HL-60 (cell line): ENCODE measurements around the gene ARFIP1.

ENCODE experiments used
- DNase-seq, 2 experiments: peaks; one replicate each; pipeline ENCODE4 v3.0.0-alpha.2; 2010 to 2020; ENCODE audit warnings: low read depth in 1 of 2, low spot score in 1 of 2
- H3K27ac ChIP-seq: fragments of 250-450 bp; sonication (Bioruptor Pico); replicated peaks from 2 replicates; pipeline ENCODE4 v1.5.1; 2020; ENCODE audit warnings: mild to moderate bottlenecking, moderate library complexity
- H3K27me3 ChIP-seq: fragments of 250-450 bp; sonication (Bioruptor Pico); 2 replicates; pipeline ENCODE4 v1.5.1; 2021; ENCODE audit warnings: mild to moderate bottlenecking, moderate library complexity; ENCODE audit not compliant: insufficient read depth, poor library complexity, severe bottlenecking
- H3K4me3 ChIP-seq: replicated peaks from 2 replicates; pipeline ENCODE4 v1.5.1; 2011; ENCODE audit warnings: mild to moderate bottlenecking, control low read depth, low read length; ENCODE audit not compliant: insufficient read depth
- GABPA ChIP-seq: IDR thresholded peaks from 2 replicates; pipeline ENCODE4 v1.6.1; 2012; ENCODE audit warnings: low read depth
- POLR2AphosphoS5 ChIP-seq: IDR thresholded peaks from 2 replicates; pipeline ENCODE4 v1.6.1; 2012; ENCODE audit warnings: low read depth
- SPI1 ChIP-seq: IDR thresholded peaks from 2 replicates; pipeline ENCODE4 v1.6.1; 2012; ENCODE audit warnings: low read depth, mild to moderate bottlenecking, borderline replicate concordance
- TF ChIP-seq, protein P1 (sequence below): IDR thresholded peaks from one replicate; pipeline ENCODE4 v1.5.1; 2011; ENCODE audit warnings: low read length, control low read depth, inconsistent platforms; ENCODE audit not compliant: insufficient read depth
- TF ChIP-seq, protein P2 (sequence below): IDR thresholded peaks from 2 replicates; pipeline ENCODE4 v1.6.1; 2012; ENCODE audit warnings: low read depth; ENCODE audit not compliant: insufficient replicate concordance

ARFIP1 gene

GRCh38 chr4:152738827-152739226, 40.9 kb upstream of the ARFIP1 start:
- DNase-seq = no peak
- H3K27me3 ChIP-seq = no peaks in the 10 kb centered on the region
- H3K4me3 ChIP-seq = no peak overlapping the region
- TF ChIP-seq GABPA (no peak), SPI1 (no peak), POLR2AphosphoS5 (no peak)
- TF ChIP-seq, protein P1, sequence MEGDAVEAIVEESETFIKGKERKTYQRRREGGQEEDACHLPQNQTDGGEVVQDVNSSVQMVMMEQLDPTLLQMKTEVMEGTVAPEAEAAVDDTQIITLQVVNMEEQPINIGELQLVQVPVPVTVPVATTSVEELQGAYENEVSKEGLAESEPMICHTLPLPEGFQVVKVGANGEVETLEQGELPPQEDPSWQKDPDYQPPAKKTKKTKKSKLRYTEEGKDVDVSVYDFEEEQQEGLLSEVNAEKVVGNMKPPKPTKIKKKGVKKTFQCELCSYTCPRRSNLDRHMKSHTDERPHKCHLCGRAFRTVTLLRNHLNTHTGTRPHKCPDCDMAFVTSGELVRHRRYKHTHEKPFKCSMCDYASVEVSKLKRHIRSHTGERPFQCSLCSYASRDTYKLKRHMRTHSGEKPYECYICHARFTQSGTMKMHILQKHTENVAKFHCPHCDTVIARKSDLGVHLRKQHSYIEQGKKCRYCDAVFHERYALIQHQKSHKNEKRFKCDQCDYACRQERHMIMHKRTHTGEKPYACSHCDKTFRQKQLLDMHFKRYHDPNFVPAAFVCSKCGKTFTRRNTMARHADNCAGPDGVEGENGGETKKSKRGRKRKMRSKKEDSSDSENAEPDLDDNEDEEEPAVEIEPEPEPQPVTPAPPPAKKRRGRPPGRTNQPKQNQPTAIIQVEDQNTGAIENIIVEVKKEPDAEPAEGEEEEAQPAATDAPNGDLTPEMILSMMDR = no peak
- TF ChIP-seq, protein P2, sequence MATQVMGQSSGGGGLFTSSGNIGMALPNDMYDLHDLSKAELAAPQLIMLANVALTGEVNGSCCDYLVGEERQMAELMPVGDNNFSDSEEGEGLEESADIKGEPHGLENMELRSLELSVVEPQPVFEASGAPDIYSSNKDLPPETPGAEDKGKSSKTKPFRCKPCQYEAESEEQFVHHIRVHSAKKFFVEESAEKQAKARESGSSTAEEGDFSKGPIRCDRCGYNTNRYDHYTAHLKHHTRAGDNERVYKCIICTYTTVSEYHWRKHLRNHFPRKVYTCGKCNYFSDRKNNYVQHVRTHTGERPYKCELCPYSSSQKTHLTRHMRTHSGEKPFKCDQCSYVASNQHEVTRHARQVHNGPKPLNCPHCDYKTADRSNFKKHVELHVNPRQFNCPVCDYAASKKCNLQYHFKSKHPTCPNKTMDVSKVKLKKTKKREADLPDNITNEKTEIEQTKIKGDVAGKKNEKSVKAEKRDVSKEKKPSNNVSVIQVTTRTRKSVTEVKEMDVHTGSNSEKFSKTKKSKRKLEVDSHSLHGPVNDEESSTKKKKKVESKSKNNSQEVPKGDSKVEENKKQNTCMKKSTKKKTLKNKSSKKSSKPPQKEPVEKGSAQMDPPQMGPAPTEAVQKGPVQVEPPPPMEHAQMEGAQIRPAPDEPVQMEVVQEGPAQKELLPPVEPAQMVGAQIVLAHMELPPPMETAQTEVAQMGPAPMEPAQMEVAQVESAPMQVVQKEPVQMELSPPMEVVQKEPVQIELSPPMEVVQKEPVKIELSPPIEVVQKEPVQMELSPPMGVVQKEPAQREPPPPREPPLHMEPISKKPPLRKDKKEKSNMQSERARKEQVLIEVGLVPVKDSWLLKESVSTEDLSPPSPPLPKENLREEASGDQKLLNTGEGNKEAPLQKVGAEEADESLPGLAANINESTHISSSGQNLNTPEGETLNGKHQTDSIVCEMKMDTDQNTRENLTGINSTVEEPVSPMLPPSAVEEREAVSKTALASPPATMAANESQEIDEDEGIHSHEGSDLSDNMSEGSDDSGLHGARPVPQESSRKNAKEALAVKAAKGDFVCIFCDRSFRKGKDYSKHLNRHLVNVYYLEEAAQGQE = no peak
- no peak overlapping the region for H3K27ac ChIP-seq

DNA sequence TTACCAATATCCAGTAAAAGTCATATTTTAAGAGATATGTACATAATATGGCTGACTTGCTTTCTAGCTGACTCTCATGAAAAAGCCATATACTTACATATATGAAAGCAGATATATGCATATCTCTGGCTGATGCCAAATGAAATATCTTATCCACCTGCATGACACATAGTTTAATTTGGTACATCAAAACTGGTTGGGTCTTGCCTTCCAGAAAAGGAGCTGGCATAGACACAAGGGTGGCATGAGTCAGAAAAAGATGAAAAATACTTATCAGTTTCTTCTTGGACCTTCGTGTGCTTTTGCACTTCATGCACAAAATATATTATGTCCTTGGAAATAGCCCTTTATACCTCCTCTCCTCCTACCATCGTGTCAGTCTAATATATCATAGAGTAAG, 32.3 kb upstream of the ARFIP1 start:
- no peak for DNase-seq
- H3K27me3 ChIP-seq = no peaks in the 10 kb centered on the region

DNA sequence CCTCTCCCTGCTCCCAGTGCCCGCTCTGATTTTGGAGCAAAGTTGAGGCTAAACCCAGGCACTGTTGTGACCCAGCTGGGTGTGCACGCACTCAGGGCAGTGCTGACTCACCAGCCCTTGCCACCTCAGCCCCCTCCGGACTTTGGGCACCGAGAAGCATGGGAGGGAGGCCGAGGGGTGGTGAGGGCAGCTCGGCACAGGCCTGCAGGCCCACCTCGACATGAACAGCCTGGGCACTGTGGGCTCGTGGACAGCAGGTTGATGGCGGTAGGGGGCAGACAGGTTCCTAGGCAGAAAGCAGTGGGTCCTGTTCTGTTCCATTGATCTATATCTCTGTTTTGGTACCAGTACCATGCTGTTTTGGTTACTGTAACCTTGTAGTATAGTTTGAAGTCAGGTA, 31.1 kb upstream of the ARFIP1 start:
- Histone ChIP-seq H3K4me3 (no peak overlapping the region), H3K27ac (no peak overlapping the region), H3K27me3 (no peaks in the 10 kb centered on the region)
- TF ChIP-seq, protein P2 = no peak
- TF ChIP-seq SPI1 (no peak), GABPA (no peak), POLR2AphosphoS5 (no peak)
- TF ChIP-seq, protein P1 = no peak
- DNase-seq = no peak

More for the DNA sequence above, 32.3 kb upstream of the ARFIP1 start:
- TF ChIP-seq, protein P2 = no peak
- no peak for TF ChIP-seq GABPA
- TF ChIP-seq SPI1 = no peak
- no peak for TF ChIP-seq POLR2AphosphoS5
- TF ChIP-seq, protein P1 = no peak
- no peak overlapping the region for H3K27ac ChIP-seq
- no peak overlapping the region for H3K4me3 ChIP-seq
